ENCODE results near the gene TEP1.

- no peak for TF ChIP-seq CTCF (conservative IDR thresholded peaks at IDR 0.05 in 1 of 2, IDR thresholded peaks at IDR 0.05 in 1 of 2; ENCODE audit: extremely low read depth in 1 of 2, insufficient read depth in 1 of 2, low read depth in 1 of 2, low read length in 2 of 2)
- no peak for TF ChIP-seq EZH2 (IDR thresholded peaks at IDR 0.05; ENCODE audit: borderline replicate concordance, low read length)
Observed at GRCh38 chr14:20403521-20403920, 9.8 kb downstream of the TEP1 start.

All from mammary epithelial cell (primary cell).